ACC112 (cell line): Measurements from ENCODE around the gene PRKAG2.

Source experiments
- H2AFZ ChIP-seq: fragments of 200-600 bp; sonication (generic); one replicate; pipeline ENCODE4 v1.6.0; 2017; ENCODE audit warnings: antibody characterized with exemption, low read length; ENCODE audit not compliant: unreplicated experiment
- H3K27ac ChIP-seq: fragments of 200-600 bp; sonication (generic); 2 replicates; pipeline ENCODE4 v1.5.1; 2014; ENCODE audit warnings: low read depth, mild to moderate bottlenecking, antibody characterized with exemption, low read length, moderate library complexity
- H3K27me3 ChIP-seq: fragments of 200-600 bp; sonication (generic); 2 replicates; pipeline ENCODE4 v1.6.1; 2014; ENCODE audit warnings: mild to moderate bottlenecking, antibody characterized with exemption, low read length, moderate library complexity, mixed read lengths; ENCODE audit not compliant: insufficient read depth
- H3K36me3 ChIP-seq: fragments of 200-600 bp; sonication (generic); 2 replicates; pipeline ENCODE4 v1.6.1; 2016; ENCODE audit warnings: mild to moderate bottlenecking, antibody characterized with exemption, low read length, moderate library complexity, mixed read lengths; ENCODE audit not compliant: insufficient read depth
- H3K4me1 ChIP-seq: fragments of 200-600 bp; sonication (generic); one replicate; pipeline ENCODE4 v1.6.1; 2016; ENCODE audit warnings: low read length, mixed read lengths; ENCODE audit not compliant: insufficient read depth, unreplicated experiment, control insufficient read depth
- H3K4me3 ChIP-seq: fragments of 200-600 bp; sonication (generic); 2 replicates; pipeline ENCODE4 v1.5.1; 2014; ENCODE audit warnings: mild to moderate bottlenecking, low read depth, low read length
- H3K79me2 ChIP-seq: fragments of 200-600 bp; sonication (generic); one replicate; pipeline ENCODE4 v1.6.0; 2016; ENCODE audit warnings: low read length; ENCODE audit not compliant: control insufficient read depth, unreplicated experiment, insufficient read depth

The PRKAG2 gene

DNA sequence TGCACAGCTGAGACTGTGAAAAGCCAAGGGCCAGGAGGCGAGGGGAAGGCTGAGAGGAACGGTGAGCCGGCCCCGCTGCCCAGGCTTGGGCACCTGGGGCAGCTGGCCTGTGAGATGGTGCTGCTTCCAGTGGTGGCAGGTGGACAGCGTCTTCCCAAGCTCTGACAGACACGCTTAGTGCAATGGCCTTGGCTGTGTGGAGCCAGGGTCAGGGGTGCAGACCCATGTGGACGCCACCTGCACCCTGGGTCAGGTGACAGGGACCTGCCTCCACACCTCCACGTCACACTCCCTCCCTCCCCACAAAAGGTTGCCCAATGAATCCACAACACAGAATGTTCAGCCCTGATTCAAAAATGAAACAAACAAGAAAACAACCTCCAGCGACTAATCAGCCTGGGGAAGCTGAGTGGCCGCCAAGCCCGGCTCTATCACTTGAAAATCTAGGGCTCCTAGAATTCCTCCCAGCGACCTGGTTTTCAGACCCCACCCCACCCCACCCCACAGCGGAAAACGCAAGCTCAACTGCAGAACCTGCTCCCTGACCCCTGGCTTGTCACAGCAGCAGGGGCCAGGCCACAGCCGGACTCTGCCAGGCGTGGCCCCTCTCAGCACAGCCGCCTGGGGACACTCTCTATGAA is 54.3 kb downstream of the PRKAG2 start:
- H3K79me2 ChIP-seq = no peaks in the 10 kb centered on the region
- H3K27ac ChIP-seq = no peak overlapping the region
- peaks cover 25% of the 10 kb centered on the region for H3K27me3 ChIP-seq
- H2AFZ ChIP-seq = no peak overlapping the region
- no peak overlapping the region for H3K4me3 ChIP-seq
- H3K36me3 ChIP-seq = no peaks in the 10 kb centered on the region
- no peaks in the 10 kb centered on the region for H3K4me1 ChIP-seq

- no peak overlapping the region for H2AFZ ChIP-seq
- no peaks in the 10 kb centered on the region for H3K79me2 ChIP-seq
- peaks cover 24% of the 10 kb centered on the region for H3K27me3 ChIP-seq
- H3K36me3 ChIP-seq = no peaks in the 10 kb centered on the region
- H3K27ac ChIP-seq = no peak overlapping the region
- no peaks in the 10 kb centered on the region for H3K4me1 ChIP-seq
- H3K4me3 ChIP-seq = no peak overlapping the region
Observed at GRCh38 chr7:151821806-151822540, 54.9 kb downstream of the PRKAG2 start.

- no peaks in the 10 kb centered on the region for H3K4me1 ChIP-seq
- H3K27ac ChIP-seq = no peak overlapping the region
- no peaks in the 10 kb centered on the region for H3K36me3 ChIP-seq
- H3K4me3 ChIP-seq = no peak overlapping the region
- no peaks in the 10 kb centered on the region for H3K79me2 ChIP-seq
- peaks cover 17% of the 10 kb centered on the region for H3K27me3 ChIP-seq
- no peak overlapping the region for H2AFZ ChIP-seq
Observed at GRCh38 chr7:151821226-151821625, 55.7 kb downstream of the PRKAG2 start.

DNA sequence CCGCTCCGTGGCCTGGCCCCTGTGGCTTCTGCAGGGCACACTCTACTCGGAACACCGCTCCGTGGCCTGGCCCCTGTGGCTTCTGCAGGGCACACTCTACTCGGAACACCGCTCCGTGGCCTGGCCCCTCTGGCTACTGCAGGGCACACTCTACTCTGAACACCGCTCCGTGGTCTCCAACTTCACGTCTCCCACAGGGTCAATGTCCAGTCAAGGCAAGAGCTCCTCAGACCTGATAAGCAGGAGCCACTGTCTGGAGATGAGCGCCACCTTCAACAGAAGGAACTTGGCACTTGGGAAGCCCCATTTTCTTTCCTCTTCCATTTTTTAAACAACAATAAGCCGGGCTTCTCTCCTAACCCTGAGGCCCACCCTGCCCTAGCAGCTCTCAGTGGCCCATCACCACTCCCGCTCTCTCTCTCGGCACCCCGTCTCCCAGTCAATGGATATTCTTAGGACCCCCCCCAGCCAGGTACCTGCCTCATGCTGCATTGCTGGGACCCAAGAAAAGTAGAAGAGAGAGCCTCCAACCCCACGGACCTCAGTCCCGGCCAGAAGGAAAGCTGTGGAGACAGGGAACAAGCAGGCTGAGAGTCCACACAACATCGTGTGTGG is 56.3 kb downstream of the PRKAG2 start:
- Histone ChIP-seq H3K79me2 (no peaks in the 10 kb centered on the region), H3K4me3 (no peak overlapping the region), H3K36me3 (no peaks in the 10 kb centered on the region), H2AFZ (no peak overlapping the region), H3K27ac (no peak overlapping the region), H3K4me1 (no peaks in the 10 kb centered on the region), H3K27me3 (peaks cover 16% of the 10 kb centered on the region)

- no peaks in the 10 kb centered on the region for H3K79me2 ChIP-seq
- no peak overlapping the region for H2AFZ ChIP-seq
- H3K36me3 ChIP-seq = no peaks in the 10 kb centered on the region
- peaks cover 15% of the 10 kb centered on the region for H3K27me3 ChIP-seq
- H3K27ac ChIP-seq = no peak overlapping the region
- no peaks in the 10 kb centered on the region for H3K4me1 ChIP-seq
- no peak overlapping the region for H3K4me3 ChIP-seq
Observed at GRCh38 chr7:151819866-151820265, 57.0 kb downstream of the PRKAG2 start.

- no peak overlapping the region for H3K27ac ChIP-seq
- peaks cover 15% of the 10 kb centered on the region for H3K27me3 ChIP-seq
Observed at GRCh38 chr7:151818674-151819519, 58.0 kb downstream of the PRKAG2 start.

DNA sequence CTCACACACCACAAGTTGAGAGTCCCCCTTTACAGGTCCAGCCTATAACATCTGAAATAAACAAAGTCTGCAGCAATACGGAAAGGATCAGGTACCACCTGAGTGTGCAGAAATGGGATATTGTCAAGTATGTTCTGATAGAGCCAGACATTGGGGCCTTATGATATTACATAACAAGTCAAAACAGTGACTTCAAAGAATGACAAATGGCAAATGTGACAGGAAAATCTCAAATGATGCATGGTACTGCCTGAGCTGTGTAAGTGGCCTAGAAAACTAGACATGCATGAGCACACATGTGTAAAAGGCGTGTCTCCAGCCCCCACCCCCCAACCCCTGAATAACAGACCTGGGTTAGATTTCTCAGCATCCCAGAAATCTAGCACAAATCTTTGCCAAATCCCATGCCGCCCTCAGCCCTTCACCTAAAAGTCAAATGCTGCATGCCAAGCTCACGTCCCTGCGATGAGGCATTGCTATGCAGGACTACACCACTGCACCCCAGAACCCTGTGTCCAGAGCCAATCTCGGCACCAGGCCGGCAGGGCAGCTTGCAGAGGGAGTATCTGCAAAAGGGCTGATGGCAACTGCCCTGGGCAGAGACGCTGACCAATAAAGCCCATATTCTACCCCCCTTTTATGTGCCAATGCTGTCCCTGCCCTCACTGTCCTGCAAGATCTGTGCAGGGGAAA is 58.8 kb downstream of the PRKAG2 start:
- peaks cover 11% of the 10 kb centered on the region for H3K27me3 ChIP-seq
- no peaks in the 10 kb centered on the region for H3K79me2 ChIP-seq
- no peak overlapping the region for H3K4me3 ChIP-seq
- no peaks in the 10 kb centered on the region for H3K36me3 ChIP-seq
- no peak overlapping the region for H2AFZ ChIP-seq
- H3K27ac ChIP-seq = no peak overlapping the region
- H3K4me1 ChIP-seq = peaks cover 3% of the 10 kb centered on the region

More at GRCh38 chr7:151818674-151819519, 58.0 kb downstream of the PRKAG2 start:
- no peak overlapping the region for H3K4me3 ChIP-seq
- H3K4me1 ChIP-seq = peaks cover 2% of the 10 kb centered on the region
- H3K36me3 ChIP-seq = no peaks in the 10 kb centered on the region
- no peak overlapping the region for H2AFZ ChIP-seq
- no peaks in the 10 kb centered on the region for H3K79me2 ChIP-seq

- no peak overlapping the region for H3K27ac ChIP-seq
- peaks cover 11% of the 10 kb centered on the region for H3K27me3 ChIP-seq
- peaks cover 3% of the 10 kb centered on the region for H3K4me1 ChIP-seq
- H3K79me2 ChIP-seq = no peaks in the 10 kb centered on the region
- no peak overlapping the region for H2AFZ ChIP-seq
- no peaks in the 10 kb centered on the region for H3K36me3 ChIP-seq
- H3K4me3 ChIP-seq = no peak overlapping the region
Observed at GRCh38 chr7:151817315-151817690, 59.6 kb downstream of the PRKAG2 start.

DNA sequence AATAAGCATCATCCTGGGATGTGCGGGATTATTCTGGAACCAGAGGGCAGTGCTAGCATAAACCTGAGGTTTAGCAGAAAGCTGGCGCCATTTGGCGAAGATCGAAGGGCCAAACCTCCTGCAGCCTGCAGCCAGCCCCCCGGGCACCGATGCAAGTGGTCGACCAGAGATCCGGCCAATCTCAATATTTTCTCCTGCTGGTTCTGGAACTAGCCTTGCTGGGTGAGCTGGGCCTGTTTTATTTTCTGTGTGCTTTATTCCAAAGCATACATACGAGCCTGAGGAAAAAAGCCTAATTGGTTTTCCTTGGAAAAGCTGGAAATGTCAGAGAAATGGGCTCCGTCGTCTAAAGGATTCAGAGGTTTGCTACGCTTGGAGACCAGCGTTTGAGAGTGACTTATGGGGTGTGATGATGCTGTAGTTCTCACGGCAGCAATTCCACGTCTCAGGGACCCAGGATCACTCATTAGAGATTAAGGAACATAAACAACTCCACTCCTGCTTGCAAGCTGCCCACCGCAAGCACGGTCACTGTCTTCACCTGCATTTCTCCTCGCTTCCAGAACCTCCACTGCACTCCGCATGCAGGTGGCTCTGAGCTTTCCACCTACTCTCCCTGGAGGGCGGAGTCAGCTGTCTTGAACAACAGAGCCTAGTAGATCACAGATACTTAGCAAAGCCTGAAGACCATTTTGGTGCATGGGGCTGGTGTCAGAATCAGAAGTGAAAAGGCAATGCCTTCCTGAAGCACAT is 60.2 kb downstream of the PRKAG2 start:
- Histone ChIP-seq H3K27me3 (peaks cover 11% of the 10 kb centered on the region), H3K36me3 (no peaks in the 10 kb centered on the region), H3K27ac (no peak overlapping the region), H3K4me1 (peaks cover 3% of the 10 kb centered on the region), H2AFZ (no peak overlapping the region), H3K4me3 (no peak overlapping the region), H3K79me2 (no peaks in the 10 kb centered on the region)
